Measurements from ENCODE around the gene TRPV6. TPM values are rescaled to one million over a fixed set of nuclear protein-coding genes. Genes with fewer than 3 reads are reported as not detected.

Gene TRPV6
- total RNA-seq, 1 experiment from 2014 or later, result not detected

DNA sequence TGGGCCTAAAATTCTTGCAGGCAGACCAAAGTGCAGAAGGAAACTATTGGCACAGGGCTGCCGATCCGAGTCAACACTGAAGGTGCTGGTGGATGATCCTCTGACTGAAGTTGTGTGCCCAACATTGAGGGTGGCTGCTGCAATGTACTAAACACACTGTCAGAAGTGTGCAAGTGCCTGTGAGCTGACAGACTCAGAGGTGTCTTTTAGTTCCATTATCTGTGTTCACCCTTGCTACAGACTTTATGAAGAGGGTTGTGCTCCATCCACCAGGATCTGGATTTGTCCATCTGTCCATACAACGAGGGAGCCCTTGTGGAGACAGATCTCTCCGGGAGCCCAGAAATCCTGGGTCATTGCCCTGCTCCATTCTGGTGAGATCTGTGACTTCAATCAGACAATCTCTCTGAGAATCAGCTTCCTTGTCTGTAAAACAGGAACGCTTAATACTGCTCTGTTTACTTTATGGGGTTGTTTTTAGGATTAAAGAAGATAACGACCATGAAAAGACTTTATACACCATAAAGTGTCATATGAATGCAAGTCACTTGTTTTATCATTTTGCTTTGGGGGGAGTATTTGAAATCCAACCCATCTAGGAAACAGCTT, 9.5 kb upstream of the TRPV6 start:
- DNase-seq, result no peak
- no peak overlapping the region for H3K4me2 ChIP-seq (ENCODE audit: low read depth, low read length, poor library complexity, severe bottlenecking)
- no peaks in the 10 kb centered on the region for H3K9me2 ChIP-seq (replicated peaks; ENCODE audit: insufficient read depth, low read length)
- H3K79me2 ChIP-seq (ENCODE audit: low read length), result no peaks in the 10 kb centered on the region
- H4K20me1 ChIP-seq (ENCODE audit: insufficient read depth, low read depth, low read length), result no peaks in the 10 kb centered on the region
- no peak overlapping the region for H3K9ac ChIP-seq (ENCODE audit: low read length)
- no peaks in the 10 kb centered on the region for H3K36me3 ChIP-seq (ENCODE audit: insufficient read depth, low read length)
- no peak overlapping the region for H3K4me3 ChIP-seq (ENCODE audit: low read length)
- H3K9me3 ChIP-seq (ENCODE audit: low read length), result no peaks in the 10 kb centered on the region
- H3K27ac ChIP-seq (ENCODE audit: low read length), result no peak overlapping the region
- H3K27me3 ChIP-seq (ENCODE audit: low read length), result no peaks in the 10 kb centered on the region
- no peak overlapping the region for H2AFZ ChIP-seq (ENCODE audit: low read length)
- no peaks in the 10 kb centered on the region for H3K4me1 ChIP-seq (ENCODE audit: low read length)

DNA sequence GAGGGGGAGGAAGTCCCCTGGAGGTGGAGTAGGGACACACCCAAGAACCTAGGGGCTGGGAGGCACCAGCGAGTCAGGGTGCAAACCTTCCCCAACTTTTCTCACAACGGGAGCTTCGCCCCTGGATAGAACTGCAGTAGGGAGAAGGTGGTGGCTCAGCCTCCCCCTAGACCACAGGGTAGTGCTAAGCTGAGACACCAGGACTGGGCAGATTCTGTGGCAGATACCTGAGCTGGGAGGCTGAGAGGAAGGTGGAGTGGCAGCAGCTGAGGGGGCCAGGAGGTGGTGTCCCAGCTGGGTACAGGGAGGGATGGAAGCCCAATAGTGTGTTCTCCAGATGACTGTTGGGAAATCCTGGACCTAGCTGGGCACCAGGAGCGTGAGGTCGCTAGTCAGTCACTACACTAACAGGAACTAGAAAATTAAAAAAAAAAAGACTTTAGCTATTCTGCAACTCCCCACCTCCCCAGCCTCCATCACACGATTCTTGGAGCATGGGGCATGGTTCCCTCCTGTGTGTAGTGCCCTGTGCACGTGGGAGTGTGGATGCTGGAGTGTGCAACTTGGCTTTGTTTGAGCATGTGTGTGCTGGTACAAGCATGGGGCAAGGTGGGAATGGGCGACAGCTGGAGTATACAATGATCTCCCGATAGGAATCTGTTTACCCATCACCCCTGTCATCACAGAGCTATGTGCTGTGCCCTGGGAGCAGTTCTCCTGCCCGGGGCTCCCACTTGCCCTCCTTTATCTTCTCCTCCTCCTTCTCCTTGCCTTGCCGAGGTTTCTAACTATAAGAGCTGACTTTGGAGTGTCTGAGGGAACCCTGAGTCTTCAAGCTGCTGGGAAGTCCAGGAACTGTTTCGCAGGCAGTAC, 8.8 kb upstream of the TRPV6 start:
- no peak for DNase-seq
- Histone ChIP-seq H4K20me1 (ENCODE audit: insufficient read depth, low read depth, low read length) (no peaks in the 10 kb centered on the region), H3K27ac (ENCODE audit: low read length) (no peak overlapping the region), H3K4me2 (ENCODE audit: low read depth, low read length, poor library complexity, severe bottlenecking) (no peak overlapping the region), H3K4me3 (ENCODE audit: low read length) (no peak overlapping the region), H3K9ac (ENCODE audit: low read length) (no peak overlapping the region), H2AFZ (ENCODE audit: low read length) (no peak overlapping the region), H3K9me3 (ENCODE audit: low read length) (no peaks in the 10 kb centered on the region), H3K27me3 (ENCODE audit: low read length) (no peaks in the 10 kb centered on the region), H3K79me2 (ENCODE audit: low read length) (no peaks in the 10 kb centered on the region), H3K4me1 (ENCODE audit: low read length) (no peaks in the 10 kb centered on the region), H3K36me3 (ENCODE audit: insufficient read depth, low read length) (no peaks in the 10 kb centered on the region), H3K9me2 (replicated peaks; ENCODE audit: insufficient read depth, low read length) (no peaks in the 10 kb centered on the region)

DNA sequence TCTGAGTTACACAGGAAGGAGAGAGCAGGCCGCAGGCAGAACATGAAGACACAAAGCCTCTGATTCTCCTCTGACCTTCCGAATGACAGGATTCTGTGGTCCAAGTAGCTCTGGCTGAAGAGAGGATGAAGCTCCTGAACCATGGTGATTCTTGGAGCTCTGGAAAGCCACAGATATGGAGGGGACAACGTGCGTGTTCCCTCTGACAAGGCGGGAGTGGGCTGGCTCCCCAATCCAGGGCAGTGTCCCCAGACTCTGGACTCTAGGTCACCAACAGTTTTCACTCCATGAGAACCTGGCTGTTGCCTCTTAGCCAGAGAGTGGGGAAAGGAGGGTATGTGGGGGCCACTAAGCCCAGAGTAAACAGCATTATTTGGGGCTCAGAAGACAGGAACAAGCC, 7.4 kb upstream of the TRPV6 start:
- no peaks in the 10 kb centered on the region for H3K9me2 ChIP-seq (replicated peaks; ENCODE audit: insufficient read depth, low read length)
- no peak overlapping the region for H3K4me3 ChIP-seq (ENCODE audit: low read length)
- no peaks in the 10 kb centered on the region for H3K9me3 ChIP-seq (ENCODE audit: low read length)
- H3K79me2 ChIP-seq (ENCODE audit: low read length), result no peaks in the 10 kb centered on the region
- no peak for DNase-seq
- H4K20me1 ChIP-seq (ENCODE audit: insufficient read depth, low read depth, low read length), result no peaks in the 10 kb centered on the region
- no peak overlapping the region for H3K9ac ChIP-seq (ENCODE audit: low read length)
- H2AFZ ChIP-seq (ENCODE audit: low read length), result no peak overlapping the region; the same call in 1 of the 2 replicates
- H3K36me3 ChIP-seq (ENCODE audit: insufficient read depth, low read length), result no peaks in the 10 kb centered on the region
- H3K27me3 ChIP-seq (ENCODE audit: low read length), result no peaks in the 10 kb centered on the region
- H3K27ac ChIP-seq (ENCODE audit: low read length), result no peak overlapping the region
- no peaks in the 10 kb centered on the region for H3K4me1 ChIP-seq (ENCODE audit: low read length)
- no peak overlapping the region for H3K4me2 ChIP-seq (ENCODE audit: low read depth, low read length, poor library complexity, severe bottlenecking)

DNA sequence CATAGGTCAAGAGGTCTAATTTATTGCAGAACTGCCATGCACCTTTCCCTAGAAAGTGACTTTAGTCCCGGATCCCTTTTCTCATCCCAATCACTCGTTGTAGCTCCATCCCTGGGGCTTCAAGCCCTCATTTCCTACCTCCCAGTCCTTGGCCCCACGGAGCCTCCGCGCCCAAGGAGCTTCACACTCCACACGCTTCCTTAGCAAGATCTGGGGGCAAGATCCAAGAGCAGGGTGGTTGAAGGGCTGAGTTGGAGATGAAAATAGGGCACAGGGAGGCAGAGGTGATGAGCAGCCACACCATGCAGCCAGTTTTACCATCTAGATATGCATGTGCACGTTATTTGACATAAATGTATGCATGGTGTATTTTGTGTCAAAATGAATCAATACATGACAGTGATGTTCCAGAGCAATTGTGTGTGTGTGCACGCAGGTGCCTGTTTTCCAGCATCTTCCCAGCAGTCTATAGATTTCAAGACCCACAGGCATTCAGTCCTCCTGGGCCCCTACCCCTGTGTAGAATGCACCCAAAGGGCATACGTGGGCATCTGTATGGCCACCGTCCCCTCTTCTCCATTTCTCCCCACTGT, 6.0 kb upstream of the TRPV6 start:
- no peaks in the 10 kb centered on the region for H3K27me3 ChIP-seq (ENCODE audit: low read length)
- H3K27ac ChIP-seq (ENCODE audit: low read length), result no peak overlapping the region
- H3K9me2 ChIP-seq (replicated peaks; ENCODE audit: insufficient read depth, low read length), result no peaks in the 10 kb centered on the region

DNA sequence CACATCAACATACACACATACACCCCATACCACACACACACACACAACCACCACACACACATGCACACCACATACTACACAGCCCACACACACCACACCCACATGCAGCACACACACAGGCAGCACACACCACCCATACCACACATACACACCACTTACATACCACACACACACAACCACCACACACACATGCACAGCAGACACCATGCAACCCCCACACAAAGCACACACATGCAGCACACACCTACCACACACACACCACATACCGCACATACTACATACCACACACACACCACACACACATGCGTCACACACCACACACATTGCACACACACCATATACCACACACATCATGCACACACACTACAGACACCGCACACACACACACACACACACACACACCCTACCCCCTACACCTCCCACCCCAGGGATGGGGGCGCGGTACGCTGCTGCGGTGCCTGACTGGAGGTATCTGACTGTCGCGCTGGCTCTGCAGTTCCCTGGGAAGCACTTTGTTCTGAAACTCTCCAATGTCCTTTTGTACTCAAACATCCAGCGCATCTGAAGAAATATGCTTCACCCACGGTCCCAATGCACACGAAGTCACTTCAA, 5.4 kb upstream of the TRPV6 start:
- no peak overlapping the region for H3K27ac ChIP-seq (ENCODE audit: low read length)
- H3K36me3 ChIP-seq (ENCODE audit: insufficient read depth, low read length), result no peaks in the 10 kb centered on the region
- no peaks in the 10 kb centered on the region for H3K9me3 ChIP-seq (ENCODE audit: low read length)
- H3K9ac ChIP-seq (ENCODE audit: low read length), result no peak overlapping the region
- no peaks in the 10 kb centered on the region for H4K20me1 ChIP-seq (ENCODE audit: insufficient read depth, low read depth, low read length)
- H3K4me2 ChIP-seq (ENCODE audit: low read depth, low read length, poor library complexity, severe bottlenecking), result no peak overlapping the region
- no peaks in the 10 kb centered on the region for H3K4me1 ChIP-seq (ENCODE audit: low read length)
- no peak overlapping the region for H2AFZ ChIP-seq (ENCODE audit: low read length)
- no peaks in the 10 kb centered on the region for H3K27me3 ChIP-seq (ENCODE audit: low read length)
- H3K9me2 ChIP-seq (replicated peaks; ENCODE audit: insufficient read depth, low read length), result no peaks in the 10 kb centered on the region
- H3K4me3 ChIP-seq (ENCODE audit: low read length), result no peak overlapping the region
- no peak for DNase-seq
- no peaks in the 10 kb centered on the region for H3K79me2 ChIP-seq (ENCODE audit: low read length)

More for the DNA sequence above, 6.0 kb upstream of the TRPV6 start:
- DNase-seq, result no peak
- Histone ChIP-seq H3K4me1 (ENCODE audit: low read length) (no peaks in the 10 kb centered on the region), H3K79me2 (ENCODE audit: low read length) (no peaks in the 10 kb centered on the region), H3K9me3 (ENCODE audit: low read length) (no peaks in the 10 kb centered on the region), H3K9ac (ENCODE audit: low read length) (no peak overlapping the region), H2AFZ (ENCODE audit: low read length) (no peak overlapping the region), H3K4me3 (ENCODE audit: low read length) (no peak overlapping the region), H4K20me1 (ENCODE audit: insufficient read depth, low read depth, low read length) (no peaks in the 10 kb centered on the region), H3K36me3 (ENCODE audit: insufficient read depth, low read length) (no peaks in the 10 kb centered on the region), H3K4me2 (ENCODE audit: low read depth, low read length, poor library complexity, severe bottlenecking) (no peak overlapping the region)

DNA sequence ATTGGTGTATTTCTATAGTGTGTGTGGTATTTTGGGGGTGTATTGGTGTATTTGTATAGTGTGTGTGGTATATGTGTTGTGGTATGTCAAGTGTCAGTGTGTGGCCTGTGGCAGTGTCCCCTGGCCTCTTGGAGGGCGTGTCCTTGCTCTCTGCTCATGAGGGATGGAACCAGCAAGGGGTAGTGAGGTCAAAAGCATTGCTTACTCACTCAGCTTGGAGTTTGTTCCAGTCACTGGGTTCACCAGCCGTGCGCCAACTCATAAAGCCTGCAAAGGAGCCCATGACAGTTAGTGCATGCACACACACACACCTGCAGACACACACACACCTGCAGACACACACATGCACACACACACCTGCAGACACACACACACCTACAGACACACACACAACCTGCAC, 4.3 kb upstream of the TRPV6 start:
- Histone ChIP-seq H3K27ac (ENCODE audit: low read length) (no peak overlapping the region), H3K4me1 (ENCODE audit: low read length) (no peaks in the 10 kb centered on the region), H3K9me2 (replicated peaks; ENCODE audit: insufficient read depth, low read length) (no peaks in the 10 kb centered on the region), H3K36me3 (ENCODE audit: insufficient read depth, low read length) (no peaks in the 10 kb centered on the region), H3K9me3 (ENCODE audit: low read length) (no peaks in the 10 kb centered on the region), H4K20me1 (ENCODE audit: insufficient read depth, low read depth, low read length) (no peaks in the 10 kb centered on the region), H3K4me2 (ENCODE audit: low read depth, low read length, poor library complexity, severe bottlenecking) (no peak overlapping the region), H2AFZ (ENCODE audit: low read length) (no peak overlapping the region), H3K79me2 (ENCODE audit: low read length) (no peaks in the 10 kb centered on the region), H3K27me3 (ENCODE audit: low read length) (no peaks in the 10 kb centered on the region), H3K9ac (ENCODE audit: low read length) (no peak overlapping the region), H3K4me3 (ENCODE audit: low read length) (no peak overlapping the region)
- no peak for DNase-seq

DNA sequence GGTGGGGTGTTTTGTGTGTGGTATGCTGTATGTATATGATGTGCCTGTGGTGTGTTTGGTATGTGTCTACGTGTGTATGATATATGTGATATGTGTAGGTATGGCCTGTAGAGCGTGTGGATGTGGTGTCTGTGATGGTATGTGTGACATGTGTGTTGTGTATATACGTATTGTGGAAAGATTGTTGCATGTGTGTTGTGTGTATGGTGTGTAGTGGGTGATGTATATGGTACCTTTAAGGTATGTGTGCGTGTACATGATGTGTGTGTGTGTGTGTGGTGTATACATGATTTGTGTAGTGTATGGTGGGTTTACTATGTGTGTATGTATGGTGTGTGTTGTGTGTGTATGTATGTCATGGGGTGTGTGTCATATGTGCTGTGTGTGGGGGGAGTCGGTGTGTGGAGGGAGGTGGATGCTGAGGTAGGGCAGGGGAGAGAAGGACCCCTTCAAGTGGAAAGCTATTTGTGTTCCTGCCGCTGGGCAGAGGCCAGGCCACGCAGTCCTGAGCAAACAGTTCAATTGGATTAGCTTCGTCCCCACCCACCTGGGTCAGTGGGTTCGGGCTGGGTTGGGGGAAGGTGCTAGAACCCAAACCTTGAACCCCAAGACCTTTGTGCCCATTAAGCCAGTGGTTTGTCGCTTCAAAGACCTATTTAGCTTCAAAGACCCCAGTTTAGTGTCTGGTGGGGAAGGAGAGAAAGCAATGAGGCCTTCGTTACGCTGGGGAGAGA, 1.9 kb upstream of the TRPV6 start:
- Histone ChIP-seq H3K9me2 (replicated peaks; ENCODE audit: insufficient read depth, low read length) (no peaks in the 10 kb centered on the region), H3K4me2 (ENCODE audit: low read depth, low read length, poor library complexity, severe bottlenecking) (no peak overlapping the region), H4K20me1 (ENCODE audit: insufficient read depth, low read depth, low read length) (no peaks in the 10 kb centered on the region), H3K4me3 (ENCODE audit: low read length) (no peak overlapping the region), H3K9ac (ENCODE audit: low read length) (no peak overlapping the region), H2AFZ (ENCODE audit: low read length) (no peak overlapping the region), H3K9me3 (ENCODE audit: low read length) (no peaks in the 10 kb centered on the region), H3K79me2 (ENCODE audit: low read length) (no peaks in the 10 kb centered on the region), H3K36me3 (ENCODE audit: insufficient read depth, low read length) (no peaks in the 10 kb centered on the region), H3K27ac (ENCODE audit: low read length) (no peak overlapping the region), H3K4me1 (ENCODE audit: low read length) (no peaks in the 10 kb centered on the region), H3K27me3 (ENCODE audit: low read length) (no peaks in the 10 kb centered on the region)
- DNase-seq, result no peak
